ENCODE results near the gene FAM185A.
A peak's percentile ranks its signal among the peaks of the same experiment; 100 is the strongest.
"Not testable (repeated sequence)": the region's sequence is repeated elsewhere in the genome, so short reads cannot be mapped to it uniquely, and the experiment has no call there.

Gene FAM185A

GRCh38 chr7:102748605-102749444 lies at the start of gene FAM185A:
Gene FAM185A, plus strand, starts transcription at chr7:102748999. Its CDS starts 209 bp downstream, at chr7:102749208.
- peak; percentile 100 for DNase-seq

GRCh38 chr7:102713011-102713690 lies 35.6 kb upstream of the FAM185A start:
- peak; percentile 65 for DNase-seq

GRCh38 chr7:102713691-102714080 lies 35.1 kb upstream of the FAM185A start:
- not testable (repeated sequence) for DNase-seq

- DNase-seq = not testable (repeated sequence)
These were observed 33.9 kb upstream of the FAM185A start for GRCh38 chr7:102714774-102715522.

GRCh38 chr7:102715718-102716117 lies 33.1 kb upstream of the FAM185A start:
- DNase-seq = not testable (repeated sequence)

GRCh38 chr7:102718491-102718890 lies 30.3 kb upstream of the FAM185A start:
- DNase-seq = peak; percentile 50

- not testable (repeated sequence) for DNase-seq
These were observed 22.6 kb upstream of the FAM185A start for GRCh38 chr7:102726170-102726569.

GRCh38 chr7:102729670-102730069 lies 19.1 kb upstream of the FAM185A start:
- not testable (repeated sequence) for DNase-seq

- peak; percentile 52 for DNase-seq
These were observed 18.4 kb upstream of the FAM185A start for GRCh38 chr7:102730431-102730830.

GRCh38 chr7:102742002-102742771 lies 6.6 kb upstream of the FAM185A start:
- DNase-seq = peak; percentile 58

GRCh38 chr7:102743861-102744260 lies 4.9 kb upstream of the FAM185A start:
- not testable (repeated sequence) for DNase-seq

- peak; percentile 32 for DNase-seq
These were observed 3.1 kb upstream of the FAM185A start for GRCh38 chr7:102745494-102746288.

- DNase-seq = not testable (repeated sequence)
These were observed 617 bp downstream of the FAM185A start for GRCh38 chr7:102749445-102749786.

GRCh38 chr7:102758227-102758626 lies 9.4 kb downstream of the FAM185A start:
- DNase-seq = peak; percentile 22

- DNase-seq = peak; percentile 28
These were observed 11.1 kb downstream of the FAM185A start for GRCh38 chr7:102759934-102760333.

- not testable (repeated sequence) for DNase-seq
These were observed 12.4 kb downstream of the FAM185A start for GRCh38 chr7:102761234-102761633.

- not testable (repeated sequence) for DNase-seq
These were observed 14.6 kb downstream of the FAM185A start for GRCh38 chr7:102763295-102763905.

- DNase-seq = not testable (repeated sequence)
These were observed 20.9 kb downstream of the FAM185A start for GRCh38 chr7:102769657-102770192.

- not testable (repeated sequence) for DNase-seq
These were observed 21.7 kb downstream of the FAM185A start for GRCh38 chr7:102770467-102770866.

- peak; percentile 57 for DNase-seq
These were observed 27.4 kb downstream of the FAM185A start for GRCh38 chr7:102776217-102776616.

GRCh38 chr7:102778663-102779062 lies 29.9 kb downstream of the FAM185A start:
- DNase-seq = not testable (repeated sequence)
